Tibial nerve (tissue), 4 donors: ENCODE measurements around the gene GALNS. TPM values are rescaled to one million over a fixed set of nuclear protein-coding genes. Genes with fewer than 3 reads are reported as not detected.
A peak's percentile ranks its signal among the peaks of the same experiment; 100 is the strongest.

ENCODE experiments used
- DNase-seq, 2 donors: peaks; one replicate each; pipeline ENCODE4 v3.0.0-alpha.2; 2019; ENCODE audit warnings: low spot score in 2 of 2
- H3K27ac ChIP-seq, 4 donors: fragments of 200-600 bp; sonication (generic) in 3 of 4; one replicate each; pipeline ENCODE4 v1.5.1; 2017 to 2019; ENCODE audit warnings: mild to moderate bottlenecking in 1 of 4
- H3K27me3 ChIP-seq, 2 donors: fragments of 200-600 bp; sonication (generic) in 1 of 2; one replicate each; pipeline versions ENCODE4 v1.5.1 to v1.6.0; 2017 to 2019
- H3K36me3 ChIP-seq, 3 donors: fragments of 200-600 bp; sonication (generic); one replicate each; pipeline ENCODE4 v1.5.1; 2018 to 2019
- H3K4me1 ChIP-seq, 4 donors: fragments of 200-600 bp; sonication (generic) in 3 of 4; one replicate each; pipeline ENCODE4 v1.5.1; 2017 to 2019
- H3K4me3 ChIP-seq, 4 donors: fragments of 200-600 bp; sonication (generic) in 3 of 4; one replicate each; pipeline ENCODE4 v1.5.1; 2017 to 2019; ENCODE audit warnings: mild to moderate bottlenecking in 1 of 4, moderate library complexity in 1 of 4
- H3K9me3 ChIP-seq, 4 donors: fragments of 200-600 bp; sonication (generic) in 3 of 4; one replicate each; pipeline ENCODE4 v1.5.1; 2017 to 2019
- CTCF ChIP-seq, 5 experiments: fragments of 200-600 bp in 3 of 5; fragments of 450-650 bp in 2 of 5; sonication (generic) in 3 of 5; IDR thresholded peaks; one replicate each; pipeline ENCODE4 v1.5.1; 2016 to 2019; ENCODE audit warnings: antibody characterized with exemption in 5 of 5, mild to moderate bottlenecking in 3 of 5, moderate library complexity in 2 of 5
- EP300 ChIP-seq, 2 donors: sonication (generic); formaldehyde crosslinking; IDR thresholded peaks; one replicate each; pipeline ENCODE4 v1.6.1; 2017; ENCODE audit warnings: antibody characterized with exemption in 2 of 2, mild to moderate bottlenecking in 1 of 2
- POLR2A ChIP-seq, 2 donors: fragments of 450-650 bp; IDR thresholded peaks; one replicate each; pipeline ENCODE4 v1.6.1; 2017; ENCODE audit warnings: antibody characterized with exemption in 2 of 2, mild to moderate bottlenecking in 2 of 2, moderate library complexity in 2 of 2
- WGBS, 2 donors: methylation state at CpG; one replicate each; pipeline ENCODE4 v1.1.5; 2018; 5-methylcytosine and 5-hydroxymethylcytosine counted together
- total RNA-seq, 4 donors: library from RNA; depleted of rRNA; stranded (reverse); fragments of >200 nt; gene quantifications; one replicate each; pipeline ENCODE4 v1.1.0, GENCODE V29; 2016

Gene GALNS
- total RNA-seq, 4 donors from 2014 or later = 15.1 to 80.1 (median 43.2) TPM

- no peak for DNase-seq
- Histone ChIP-seq H3K4me3 (no peak overlapping the region), H3K4me1 (peaks cover 0 to 20% (median 0%) of the 10 kb centered on the region in 4 donors), H3K36me3 (peaks cover 0 to 24% (median 0%) of the 10 kb centered on the region in 3 donors), H3K27ac (no peak overlapping the region), H3K9me3 (no peaks in the 10 kb centered on the region), H3K27me3 (peaks cover 0 to 13% of the 10 kb centered on the region in 2 donors)
- WGBS, 2 donors = 93 to 97% methylated on average over 19 to 20 of the region's 20 CpGs
- no peak for TF ChIP-seq CTCF (IDR thresholded peaks at IDR 0.05)
Measured at GRCh38 chr16:88878356-88878755, 21.6 kb upstream of the GALNS start.

GRCh38 chr16:88877564-88878289 lies 21.0 kb upstream of the GALNS start:
- Histone ChIP-seq H3K4me1 (peaks cover 0 to 20% (median 0%) of the 10 kb centered on the region in 4 donors), H3K4me3 (no peak overlapping the region), H3K36me3 (peaks cover 0 to 24% (median 0%) of the 10 kb centered on the region in 3 donors), H3K27me3 (peaks cover 0 to 13% of the 10 kb centered on the region in 2 donors), H3K9me3 (no peaks in the 10 kb centered on the region), H3K27ac (no peak overlapping the region)
- no peak for DNase-seq
- TF ChIP-seq EP300 (IDR thresholded peaks at IDR 0.05) (no peak), POLR2A (IDR thresholded peaks at IDR 0.05) (no peak), CTCF (IDR thresholded peaks at IDR 0.05) (no peak)
- 85 to 92% methylated on average over 17 to 20 of the region's 20 CpGs for WGBS, 2 donors

- H3K9me3 ChIP-seq = no peaks in the 10 kb centered on the region
- H3K27ac ChIP-seq = no peak overlapping the region
- H3K4me1 ChIP-seq = peaks cover 0 to 16% (median 0%) of the 10 kb centered on the region in 4 donors
- peaks cover 0 to 24% (median 0%) of the 10 kb centered on the region in 3 donors for H3K36me3 ChIP-seq
- 82 to 83% methylated on average over 21 to 25 of the region's 33 CpGs for WGBS, 2 donors
- DNase-seq = no peak
- no peak overlapping the region for H3K4me3 ChIP-seq
- H3K27me3 ChIP-seq = peaks cover 0 to 14% of the 10 kb centered on the region in 2 donors
- TF ChIP-seq CTCF (IDR thresholded peaks at IDR 0.05) (no peak), EP300 (IDR thresholded peaks at IDR 0.05) (no peak), POLR2A (IDR thresholded peaks at IDR 0.05) (no peak)
Measured at GRCh38 chr16:88876942-88877526, 20.3 kb upstream of the GALNS start.

GRCh38 chr16:88875703-88876234 lies 19.0 kb upstream of the GALNS start:
- H3K27ac ChIP-seq = no peak overlapping the region
- H3K4me1 ChIP-seq = peaks cover 0 to 15% (median 0%) of the 10 kb centered on the region in 4 donors
- 78 to 85% methylated on average over 22 of the region's 22 CpGs for whole genome bisulfite sequencing, 2 donors
- H3K36me3 ChIP-seq = peaks cover 0 to 24% (median 0%) of the 10 kb centered on the region in 3 donors
- TF ChIP-seq EP300 (IDR thresholded peaks at IDR 0.05) = peak in 1 of 2 donors; percentile 8
- TF ChIP-seq CTCF (IDR thresholded peaks at IDR 0.05) = no peak
- DNase-seq = no peak
- no peaks in the 10 kb centered on the region for H3K9me3 ChIP-seq
- H3K27me3 ChIP-seq = peaks cover 0 to 18% of the 10 kb centered on the region in 2 donors
- no peak overlapping the region for H3K4me3 ChIP-seq
